ENCODE data around the gene DGLUCY.

DGLUCY gene

DNA sequence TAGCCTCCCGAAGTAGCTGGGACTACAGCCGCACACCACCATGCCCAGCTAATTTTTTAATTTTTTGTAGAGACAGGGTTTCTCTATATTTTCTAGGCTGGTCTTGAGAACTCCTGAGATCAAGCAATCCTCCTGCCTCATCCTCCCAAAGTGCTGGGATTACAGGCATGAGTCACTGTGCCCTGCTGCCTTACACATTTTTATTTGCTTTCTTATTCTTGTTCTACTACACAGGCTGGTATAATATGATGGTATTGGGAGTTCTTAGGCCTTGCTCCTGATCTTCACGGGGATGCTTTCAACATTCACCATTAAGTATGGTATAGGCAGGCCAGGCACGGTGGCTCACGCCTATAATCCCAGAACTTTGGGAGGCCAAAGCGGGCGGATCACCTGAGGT lies 21.2 kb downstream of the DGLUCY start:
- peaks cover 95% of the 10 kb centered on the region for H3K36me3 Mint-ChIP-seq (ENCODE audit: low read depth)
- H3K9me3 Mint-ChIP-seq: no peaks in the 10 kb centered on the region
- H3K27ac Mint-ChIP-seq: no peak overlapping the region
- intact Hi-C loops (cut with micrococcal nuclease): no loop called here
- no peaks in the 10 kb centered on the region for H3K27me3 Mint-ChIP-seq
- H3K4me1 Mint-ChIP-seq (ENCODE audit: low read depth): peaks cover 10% of the 10 kb centered on the region
- H3K4me3 Mint-ChIP-seq: no peak overlapping the region

DNA sequence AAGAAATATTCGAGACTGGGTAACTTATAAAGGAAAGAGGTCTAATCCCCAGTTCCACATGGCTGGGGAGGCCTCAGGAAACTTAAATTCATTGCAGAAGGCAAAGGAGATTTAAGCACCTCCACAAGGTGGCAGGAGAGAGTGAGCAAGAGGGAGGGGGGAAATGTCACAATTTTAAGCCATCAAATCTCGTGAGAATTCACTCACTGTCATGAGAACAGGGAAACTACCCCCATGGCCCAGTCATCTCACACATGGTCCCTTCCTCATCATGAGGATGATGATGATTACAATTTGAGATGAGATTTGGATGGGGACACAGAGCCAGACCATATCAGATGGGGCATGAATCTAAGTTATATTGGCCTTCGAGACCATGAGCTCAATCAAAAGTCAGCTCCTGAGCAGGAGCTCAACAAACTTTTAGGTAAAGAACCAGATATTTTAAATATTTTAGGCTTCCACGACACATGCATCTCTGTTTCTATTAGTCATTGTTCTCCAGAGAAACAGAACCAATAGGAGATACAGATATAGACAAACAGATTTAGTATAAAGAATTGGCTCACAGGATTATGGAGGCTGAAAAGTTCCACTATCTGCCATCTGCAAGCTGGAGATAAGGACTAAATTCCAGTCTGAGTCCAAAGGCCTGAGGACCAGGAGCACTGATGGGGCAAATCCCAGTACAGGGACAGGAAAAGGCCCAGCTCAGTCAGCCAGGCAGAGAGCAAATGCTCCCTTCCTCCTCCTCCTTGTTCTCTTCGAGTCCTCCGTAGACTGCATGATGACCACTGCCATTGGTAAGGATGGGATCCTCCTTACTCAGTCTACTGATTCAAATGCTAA lies 24.9 kb downstream of the DGLUCY start:
- peaks cover 92% of the 10 kb centered on the region for H3K36me3 Mint-ChIP-seq (ENCODE audit: low read depth)
- H3K4me1 Mint-ChIP-seq (ENCODE audit: low read depth): peaks cover 32% of the 10 kb centered on the region
- H3K9me3 Mint-ChIP-seq: no peaks in the 10 kb centered on the region
- no peak overlapping the region for H3K27ac Mint-ChIP-seq
- H3K27me3 Mint-ChIP-seq: no peaks in the 10 kb centered on the region
- no peak overlapping the region for H3K4me3 Mint-ChIP-seq
- intact Hi-C loops (cut with micrococcal nuclease): no loop called here

DNA sequence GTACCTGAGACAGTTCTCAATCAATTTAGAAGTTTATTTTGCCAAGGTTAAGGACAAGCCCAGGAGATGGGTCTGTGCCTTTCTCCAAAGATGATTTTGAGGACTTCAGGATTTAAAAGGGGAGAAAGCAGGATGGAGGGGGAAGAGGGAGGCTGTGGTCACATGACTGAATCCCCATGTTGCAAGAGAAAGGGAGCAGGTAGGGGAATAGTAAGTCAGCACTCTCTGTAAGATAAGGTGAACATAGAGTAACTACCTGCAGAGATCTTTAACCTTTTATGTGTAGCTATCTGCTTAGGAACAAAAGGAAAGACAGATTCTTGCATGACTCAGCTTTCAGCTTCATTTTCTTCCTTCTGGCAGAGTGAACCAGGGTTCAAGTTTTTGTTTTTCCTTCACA lies 25.9 kb downstream of the DGLUCY start:
- H3K4me1 Mint-ChIP-seq (ENCODE audit: low read depth): peaks cover 43% of the 10 kb centered on the region
- H3K4me3 Mint-ChIP-seq: no peak overlapping the region
- no peaks in the 10 kb centered on the region for H3K9me3 Mint-ChIP-seq
- no peaks in the 10 kb centered on the region for H3K27me3 Mint-ChIP-seq
- H3K36me3 Mint-ChIP-seq (ENCODE audit: low read depth): peaks cover 92% of the 10 kb centered on the region
- intact Hi-C loops (cut with micrococcal nuclease): loop anchor here (10.0 kb wide), 1 partner anchor 235 kb away; no protein-coding TSS in a partner anchor
- H3K27ac Mint-ChIP-seq: peak overlapping the region; percentile 26

DNA sequence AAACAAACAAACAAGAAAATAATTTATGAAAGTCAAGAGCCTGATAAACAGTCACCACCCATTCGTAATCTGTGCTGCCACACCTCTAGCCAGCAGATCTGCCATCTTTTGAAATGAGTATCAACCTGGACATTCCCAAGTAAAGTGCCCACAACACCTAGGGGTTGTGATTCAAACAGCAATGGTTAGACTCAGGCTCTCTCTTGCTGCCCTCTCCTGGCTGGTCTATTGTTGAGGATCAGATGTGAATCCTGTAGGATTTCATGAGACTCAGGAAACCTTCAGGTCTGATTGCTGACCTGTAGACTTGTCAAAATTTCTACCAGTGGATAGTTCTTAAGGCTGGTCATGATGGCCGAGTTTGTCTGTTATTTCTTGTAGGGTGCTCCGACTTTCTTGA lies 26.8 kb downstream of the DGLUCY start:
- peaks cover 43% of the 10 kb centered on the region for H3K4me1 Mint-ChIP-seq (ENCODE audit: low read depth)
- no peak overlapping the region for H3K27ac Mint-ChIP-seq
- no peak overlapping the region for H3K4me3 Mint-ChIP-seq
- intact Hi-C loops (cut with micrococcal nuclease): loop anchor here (10.0 kb wide), 1 partner anchor 236 kb away; no protein-coding TSS in a partner anchor
- H3K27me3 Mint-ChIP-seq: no peaks in the 10 kb centered on the region
- H3K9me3 Mint-ChIP-seq: no peaks in the 10 kb centered on the region
- H3K36me3 Mint-ChIP-seq (ENCODE audit: low read depth): peaks cover 94% of the 10 kb centered on the region

DNA sequence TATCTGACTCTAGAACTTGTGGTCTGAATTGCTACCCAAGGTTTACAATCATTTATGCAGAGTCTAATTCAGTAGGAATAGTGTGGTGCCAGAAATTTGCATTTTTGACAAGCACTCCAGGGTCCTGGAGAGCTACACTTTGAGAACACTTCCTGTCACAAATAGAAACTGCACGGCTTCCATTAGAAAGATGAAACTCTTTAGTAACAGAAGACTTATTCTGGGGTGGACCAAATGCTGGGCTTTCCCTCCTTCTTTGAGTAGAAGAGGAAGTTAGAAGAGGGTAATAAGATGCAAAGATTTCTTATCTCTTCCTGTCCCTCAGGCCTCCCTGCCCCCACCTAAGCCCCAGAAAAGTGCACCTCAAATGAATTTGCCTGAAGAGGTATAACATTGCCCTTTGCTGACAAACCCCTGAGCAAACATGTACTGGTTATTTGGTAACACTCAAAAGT lies 28.4 kb downstream of the DGLUCY start:
- peaks cover 43% of the 10 kb centered on the region for H3K4me1 Mint-ChIP-seq (ENCODE audit: low read depth)
- no peak overlapping the region for H3K4me3 Mint-ChIP-seq
- peaks cover 97% of the 10 kb centered on the region for H3K36me3 Mint-ChIP-seq (ENCODE audit: low read depth)

DNA sequence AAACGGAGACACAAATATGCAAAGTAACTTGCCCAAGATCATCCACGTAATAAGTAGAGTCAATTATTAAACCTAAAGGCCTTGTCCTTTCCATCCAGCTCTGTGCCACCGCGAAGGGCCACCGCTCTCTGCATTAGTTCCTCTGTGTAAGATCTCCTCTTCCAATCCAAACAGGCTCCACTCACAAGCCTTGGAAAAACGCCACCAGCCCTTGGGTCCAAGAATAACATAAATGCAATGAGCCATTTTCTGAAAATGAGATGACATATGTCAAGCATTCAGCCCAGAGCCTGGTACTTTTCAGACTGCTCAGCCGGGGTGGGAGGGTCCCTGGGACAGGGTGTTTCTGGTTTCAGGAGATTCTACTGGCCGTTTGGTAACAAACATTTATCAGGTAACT lies 30.0 kb downstream of the DGLUCY start:
- peak overlapping the region; percentile 69 for H3K27ac Mint-ChIP-seq

More for the DNA sequence above, 28.4 kb downstream of the DGLUCY start:
- no peaks in the 10 kb centered on the region for H3K9me3 Mint-ChIP-seq
- intact Hi-C loops (cut with micrococcal nuclease): loop anchor here (10.0 kb wide), 1 partner anchor 237 kb away; no protein-coding TSS in a partner anchor
- H3K27ac Mint-ChIP-seq: peak overlapping the region; percentile 69
- H3K27me3 Mint-ChIP-seq: no peaks in the 10 kb centered on the region

DNA sequence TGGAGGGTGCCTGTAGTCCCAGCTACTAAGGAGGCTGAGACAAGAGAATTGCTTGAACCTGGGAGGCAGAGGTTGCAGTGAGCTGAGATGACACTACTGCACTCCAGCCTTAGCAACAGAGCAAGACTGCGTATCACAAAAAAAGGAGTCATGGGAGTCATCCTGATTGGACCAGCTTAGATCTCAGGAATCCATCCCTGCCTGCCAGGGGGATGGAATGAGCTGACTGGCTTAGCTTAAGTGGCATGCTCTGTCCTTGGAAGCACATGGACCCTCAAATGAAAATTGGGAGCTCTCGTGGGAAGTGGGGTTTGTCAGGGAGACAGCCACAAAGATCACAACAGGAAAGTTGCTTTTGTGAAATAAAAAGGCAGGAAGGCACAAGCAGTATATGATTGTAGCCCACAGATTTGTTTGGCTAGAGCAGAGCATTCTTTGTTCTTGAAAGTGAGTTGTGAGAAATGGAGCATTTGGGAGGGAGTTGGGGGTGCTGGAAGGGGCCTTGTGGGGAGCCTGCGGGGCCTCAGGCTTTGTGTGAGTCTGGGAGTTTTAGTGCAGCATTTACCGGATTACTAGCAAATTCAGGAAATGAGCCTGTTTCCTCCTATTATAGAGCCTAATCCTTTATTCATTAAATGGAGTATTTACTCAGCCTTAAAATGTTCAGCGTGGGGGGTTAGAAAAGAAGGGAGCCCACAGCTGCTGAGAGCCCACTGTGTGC lies 30.7 kb downstream of the DGLUCY start:
- intact Hi-C loops (cut with micrococcal nuclease): loop anchor here (10.0 kb wide), 1 partner anchor 240 kb away; no protein-coding TSS in a partner anchor
- H3K4me1 Mint-ChIP-seq (ENCODE audit: low read depth): peaks cover 37% of the 10 kb centered on the region

More for the DNA sequence above, 30.0 kb downstream of the DGLUCY start:
- Mint-ChIP-seq H3K27me3 (no peaks in the 10 kb centered on the region), H3K9me3 (no peaks in the 10 kb centered on the region), H3K36me3 (ENCODE audit: low read depth) (peaks cover 97% of the 10 kb centered on the region), H3K4me3 (no peak overlapping the region), H3K4me1 (ENCODE audit: low read depth) (peaks cover 43% of the 10 kb centered on the region)
- intact Hi-C loops (cut with micrococcal nuclease): loop anchor here (10.0 kb wide), 1 partner anchor 239 kb away; no protein-coding TSS in a partner anchor

DNA sequence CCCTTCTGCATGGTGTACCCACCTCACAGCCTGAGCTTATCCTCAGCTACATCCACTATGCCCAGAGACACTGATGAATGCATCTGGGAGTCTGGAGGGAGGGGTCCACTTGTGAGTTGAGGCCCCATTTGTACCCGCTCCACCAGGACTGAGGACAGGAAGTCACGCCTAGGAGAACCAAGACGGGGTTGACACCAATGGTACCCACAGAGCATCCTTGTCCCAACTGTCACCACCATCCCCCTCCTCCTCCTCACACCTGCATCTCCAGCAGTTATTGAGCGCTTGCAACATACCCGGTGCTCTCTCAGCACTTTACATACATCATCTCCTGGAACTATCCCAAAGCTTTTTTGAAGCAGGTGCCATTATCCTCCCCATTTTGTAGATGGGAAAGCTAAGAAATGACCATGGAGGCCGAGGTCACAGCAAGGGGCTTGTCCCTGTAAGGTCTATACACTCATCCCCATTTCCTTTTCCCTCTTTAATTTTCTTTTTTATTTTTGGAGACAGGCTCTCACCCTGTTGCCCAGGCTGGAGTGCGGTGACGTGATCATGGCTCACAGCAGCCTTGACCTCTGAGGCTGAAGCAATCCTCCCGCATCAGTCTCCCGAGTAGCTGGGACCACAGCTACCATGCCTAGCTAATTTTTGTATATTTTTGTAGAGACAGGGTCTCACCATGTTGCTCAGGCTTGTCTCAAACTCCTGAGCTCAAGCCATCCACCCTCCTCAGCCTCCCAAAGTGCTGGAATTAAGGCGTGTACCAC lies 31.7 kb downstream of the DGLUCY start:
- no peak overlapping the region for H3K27ac Mint-ChIP-seq
- H3K9me3 Mint-ChIP-seq: no peaks in the 10 kb centered on the region
- H3K4me3 Mint-ChIP-seq: no peak overlapping the region
- peaks cover 97% of the 10 kb centered on the region for H3K36me3 Mint-ChIP-seq (ENCODE audit: low read depth)
- peaks cover 29% of the 10 kb centered on the region for H3K4me1 Mint-ChIP-seq (ENCODE audit: low read depth)
- intact Hi-C loops (cut with micrococcal nuclease): loop anchor here (10.0 kb wide), 1 partner anchor 241 kb away; no protein-coding TSS in a partner anchor
- no peaks in the 10 kb centered on the region for H3K27me3 Mint-ChIP-seq

More for the DNA sequence above, 30.7 kb downstream of the DGLUCY start:
- H3K27ac Mint-ChIP-seq: no peak overlapping the region
- no peak overlapping the region for H3K4me3 Mint-ChIP-seq
- no peaks in the 10 kb centered on the region for H3K9me3 Mint-ChIP-seq
- H3K27me3 Mint-ChIP-seq: no peaks in the 10 kb centered on the region
- H3K36me3 Mint-ChIP-seq (ENCODE audit: low read depth): peaks cover 97% of the 10 kb centered on the region

DNA sequence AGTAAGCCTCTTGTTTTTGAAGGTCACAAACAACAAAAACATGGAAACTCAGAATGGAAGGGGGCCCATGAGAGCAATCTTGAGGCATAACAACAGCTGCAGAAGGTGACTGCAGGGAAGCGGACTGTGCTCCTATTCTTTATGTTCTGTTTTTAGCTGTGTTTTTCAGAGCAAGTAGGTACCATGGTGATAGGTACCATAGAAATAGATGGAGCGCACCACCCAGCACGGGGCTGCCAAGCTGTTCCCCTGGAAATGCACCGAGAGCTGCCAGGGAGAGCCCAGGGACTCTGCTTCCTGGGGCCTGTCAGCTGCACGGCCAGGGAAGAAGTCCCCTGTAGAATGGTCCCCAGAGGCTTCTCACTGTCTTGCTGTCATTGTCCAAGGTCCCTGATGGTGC lies 32.8 kb downstream of the DGLUCY start:
- Mint-ChIP-seq H3K36me3 (ENCODE audit: low read depth) (peaks cover 94% of the 10 kb centered on the region), H3K9me3 (no peaks in the 10 kb centered on the region), H3K4me1 (ENCODE audit: low read depth) (peaks cover 29% of the 10 kb centered on the region), H3K4me3 (no peak overlapping the region), H3K27ac (no peak overlapping the region), H3K27me3 (no peaks in the 10 kb centered on the region)
- intact Hi-C loops (cut with micrococcal nuclease): loop anchor here (10.0 kb wide), 1 partner anchor 242 kb away; no protein-coding TSS in a partner anchor

DNA sequence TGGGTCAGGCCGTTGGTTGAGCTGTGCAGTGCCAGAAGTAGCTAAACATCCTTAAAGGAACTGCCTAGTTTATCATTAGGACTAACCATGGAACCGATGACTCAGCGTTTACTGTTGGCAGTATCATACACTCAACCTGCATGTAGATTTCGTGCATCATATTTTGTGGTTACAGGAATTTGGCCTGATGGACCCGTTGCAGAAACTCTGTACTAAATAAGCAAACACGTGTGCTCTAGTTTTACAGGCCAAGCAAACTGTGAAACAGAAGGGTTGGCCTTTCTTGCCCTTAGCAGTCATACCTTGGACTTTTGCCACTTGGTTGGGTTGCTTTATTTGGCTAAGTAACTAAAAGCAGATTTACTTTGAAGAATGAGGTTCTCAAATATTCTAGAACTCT lies 35.6 kb downstream of the DGLUCY start:
- no peaks in the 10 kb centered on the region for H3K9me3 Mint-ChIP-seq
- H3K27me3 Mint-ChIP-seq: no peaks in the 10 kb centered on the region
- no peak overlapping the region for H3K27ac Mint-ChIP-seq
- no peak overlapping the region for H3K4me3 Mint-ChIP-seq
- H3K36me3 Mint-ChIP-seq (ENCODE audit: low read depth): peaks cover 95% of the 10 kb centered on the region
- intact Hi-C loops (cut with micrococcal nuclease): loop anchor here (10.0 kb wide), 1 partner anchor 245 kb away; no protein-coding TSS in a partner anchor
- H3K4me1 Mint-ChIP-seq (ENCODE audit: low read depth): peaks cover 4% of the 10 kb centered on the region

DNA sequence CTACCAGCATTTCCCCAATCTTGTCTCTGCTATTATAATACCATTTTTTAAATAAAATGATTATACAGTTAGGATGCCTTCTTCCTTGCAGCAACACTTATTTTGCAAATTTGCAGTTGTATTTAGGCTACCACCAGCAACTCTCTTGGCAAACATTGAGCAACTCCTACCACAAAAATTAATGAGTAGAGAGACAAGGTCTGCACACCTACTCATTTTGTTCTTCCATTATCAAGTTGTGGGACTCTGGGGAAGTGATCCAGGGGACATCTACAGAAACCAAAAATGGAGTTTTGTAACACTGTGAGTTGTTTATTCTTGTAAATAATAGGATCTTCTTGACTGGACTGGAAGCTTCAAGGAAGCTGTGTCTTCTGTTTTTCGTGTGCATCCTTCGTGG lies 38.6 kb downstream of the DGLUCY start:
- Mint-ChIP-seq H3K27ac (no peak overlapping the region), H3K4me3 (no peak overlapping the region), H3K27me3 (no peaks in the 10 kb centered on the region), H3K36me3 (ENCODE audit: low read depth) (peaks cover 95% of the 10 kb centered on the region), H3K4me1 (ENCODE audit: low read depth) (peaks cover 7% of the 10 kb centered on the region), H3K9me3 (no peaks in the 10 kb centered on the region)
- intact Hi-C loops (cut with micrococcal nuclease): no loop called here

DNA sequence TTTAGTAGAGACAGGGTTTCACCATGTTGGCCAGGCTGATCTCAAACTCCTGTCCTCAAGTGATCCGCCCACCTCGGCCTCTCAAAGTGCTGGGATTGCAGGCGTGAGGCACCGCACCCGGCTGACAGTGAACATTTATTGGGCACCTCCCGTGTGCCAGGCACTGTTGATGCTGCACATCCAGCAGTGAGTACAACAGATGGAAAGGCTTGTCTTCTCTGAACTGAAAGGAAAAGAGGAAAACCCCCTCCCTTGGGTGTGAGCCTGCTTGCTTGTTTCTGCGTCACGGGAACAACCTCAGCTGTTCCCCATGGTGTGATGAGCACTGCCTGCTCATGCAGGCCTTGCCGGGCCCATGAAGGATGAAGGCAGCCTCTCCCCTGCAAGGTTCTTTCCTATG lies 39.5 kb downstream of the DGLUCY start:
- intact Hi-C loops (cut with micrococcal nuclease): no loop called here
- Mint-ChIP-seq H3K27ac (no peak overlapping the region), H3K4me1 (ENCODE audit: low read depth) (peaks cover 7% of the 10 kb centered on the region), H3K4me3 (no peak overlapping the region), H3K36me3 (ENCODE audit: low read depth) (peaks cover 95% of the 10 kb centered on the region), H3K9me3 (no peaks in the 10 kb centered on the region), H3K27me3 (no peaks in the 10 kb centered on the region)

DNA sequence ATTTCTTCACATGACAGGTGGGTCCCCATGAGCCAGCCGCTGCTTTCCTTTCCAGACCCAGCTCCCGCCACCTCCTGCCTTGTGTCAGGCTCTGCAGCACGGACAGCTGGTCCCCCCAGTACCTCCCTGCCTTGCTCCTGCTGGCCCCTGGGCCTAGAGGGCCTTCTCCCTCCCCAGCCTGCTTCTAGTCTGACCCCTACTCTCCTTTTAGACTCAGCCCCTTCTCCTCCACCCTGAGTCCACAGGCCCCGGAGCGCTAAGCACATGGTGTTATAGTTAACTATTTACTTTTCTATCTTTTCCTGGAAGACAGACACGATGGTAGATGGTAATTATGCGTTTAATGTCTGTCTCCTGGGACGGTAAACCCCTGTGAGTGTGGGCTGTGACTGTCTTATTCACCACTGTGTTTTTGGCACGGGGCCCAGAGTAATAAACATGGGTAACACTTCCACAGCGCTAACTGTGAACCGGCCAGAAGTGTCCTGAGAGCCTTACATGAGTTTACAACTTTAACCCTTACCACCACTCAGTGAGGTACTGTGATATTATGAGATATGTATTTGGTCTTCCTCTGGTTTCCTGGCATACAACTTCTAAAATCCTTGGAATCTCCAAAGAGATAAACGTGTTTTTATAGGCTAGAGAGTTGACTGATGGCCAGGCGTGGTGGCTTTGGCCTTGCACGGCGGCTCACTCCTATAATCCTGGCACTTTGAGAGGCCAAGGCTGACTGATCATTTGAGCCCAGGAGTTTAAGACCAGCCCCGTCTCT lies 41.2 kb downstream of the DGLUCY start:
- Mint-ChIP-seq H3K27ac (no peak overlapping the region), H3K27me3 (no peaks in the 10 kb centered on the region), H3K4me3 (no peak overlapping the region), H3K36me3 (ENCODE audit: low read depth) (peaks cover 95% of the 10 kb centered on the region), H3K9me3 (no peaks in the 10 kb centered on the region), H3K4me1 (ENCODE audit: low read depth) (peaks cover 7% of the 10 kb centered on the region)
- intact Hi-C loops (cut with micrococcal nuclease): no loop called here
